ENCODE results near the gene PCSK4. TPM values are rescaled to one million over a fixed set of nuclear protein-coding genes. Genes with fewer than 3 reads are reported as not detected.

The PCSK4 gene
- total and polyA plus RNA-seq, 9 of the 15 experiments (the other 6 are each of a cell fraction or from before 2014, with no cell fraction given), result 0.01 to 9.1 (median 2.1) TPM; not detected in 1

- TF ChIP-seq KLF16 (IDR thresholded peaks at IDR 0.05), result no peak
- TF ChIP-seq NCOR1 (IDR thresholded peaks at IDR 0.05), result no peak
- peak; percentile 18; the same call in 1 of the 2 replicates for TF ChIP-seq MTA3 (IDR thresholded peaks at IDR 0.05; ENCODE audit: borderline replicate concordance)
- no peak for TF ChIP-seq ARHGAP35 (IDR thresholded peaks at IDR 0.05; ENCODE audit: partially characterized antibody)
- no peak for TF ChIP-seq ZNF124 (CRISPR knock-in tag; IDR thresholded peaks at IDR 0.05)
- TF ChIP-seq KAT8 (IDR thresholded peaks at IDR 0.05; ENCODE audit: low read depth), result no peak
- no peak for TF ChIP-seq PREB (CRISPR knock-in tag; IDR thresholded peaks at IDR 0.05)
- TF ChIP-seq ZFPM2 (CRISPR knock-in tag; IDR thresholded peaks at IDR 0.05), result no peak
- TF ChIP-seq ZNF311 (CRISPR knock-in tag; IDR thresholded peaks at IDR 0.05), result no peak
- no peak for TF ChIP-seq PHF20 (IDR thresholded peaks at IDR 0.05; ENCODE audit: partially characterized antibody)
- TF ChIP-seq HMBOX1 (IDR thresholded peaks at IDR 0.05), result no peak
- TF ChIP-seq NFE2 (IDR thresholded peaks at IDR 0.05; ENCODE audit: low read depth), result no peak
- no peak for TF ChIP-seq HEY1 (CRISPR knock-in tag; IDR thresholded peaks at IDR 0.05; ENCODE audit: borderline replicate concordance)
- no peak for TF ChIP-seq SNAPC5 (CRISPR knock-in tag; IDR thresholded peaks at IDR 0.05)
- no peak for TF ChIP-seq SRSF3 (IDR thresholded peaks at IDR 0.05; ENCODE audit: insufficient read depth, low read length)
- TF ChIP-seq ZNF24 (IDR thresholded peaks at IDR 0.05), result no peak
- peak; percentile 95 for TF ChIP-seq BMI1 (IDR thresholded peaks at IDR 0.05; ENCODE audit: low read length)
- peak in 1 of 2 experiments; percentile 84; a peak in 1 of 4 replicates for TF ChIP-seq BCLAF1 (IDR thresholded peaks at IDR 0.05; ENCODE audit: borderline replicate concordance in 1 of 2, control insufficient read depth in 1 of 2, low read depth in 2 of 2, low read length in 1 of 2)
- TF ChIP-seq ZSCAN29 (IDR thresholded peaks at IDR 0.05), result no peak
- TF ChIP-seq ATF1 (CRISPR knock-in tag; IDR thresholded peaks at IDR 0.05), result no peak
- TF ChIP-seq ATF1 (tag; IDR thresholded peaks at IDR 0.05), result peak; percentile 54
- TF ChIP-seq ZNF146 (CRISPR knock-in tag; IDR thresholded peaks at IDR 0.05; ENCODE audit: unreplicated experiment), result no peak
- no peak for TF ChIP-seq NFRKB (IDR thresholded peaks at IDR 0.05; ENCODE audit: low read depth)
- TF ChIP-seq SAFB2 (IDR thresholded peaks at IDR 0.05; ENCODE audit: borderline replicate concordance, low read depth, low read length, severe bottlenecking), result no peak
- TF ChIP-seq BDP1 (IDR thresholded peaks at IDR 0.05; ENCODE audit: insufficient read depth, insufficient read length), result no peak
Measured at GRCh38 chr19:1490311-1491113, at the start of gene PCSK4 (continued).
